ENCODE measurements around the gene RPGRIP1. TPM values are rescaled to one million over a fixed set of nuclear protein-coding genes. Genes with fewer than 3 reads are reported as not detected.
"Not testable (repeated sequence)": the region's sequence is repeated elsewhere in the genome, so short reads cannot be mapped to it uniquely, and the experiment has no call there.

The RPGRIP1 gene
- total RNA-seq, 1 donor from 2014 or later, result not detected

- Mint-ChIP-seq H3K9me3 (ENCODE audit: unreplicated experiment) (no peaks in the 10 kb centered on the region), H3K27ac (ENCODE audit: unreplicated experiment) (no peak overlapping the region), H3K27me3 (ENCODE audit: low read depth, unreplicated experiment) (no peaks in the 10 kb centered on the region), H3K36me3 (ENCODE audit: low read depth, unreplicated experiment) (no peaks in the 10 kb centered on the region), H3K4me3 (ENCODE audit: unreplicated experiment) (no peak overlapping the region), H3K4me1 (ENCODE audit: low read depth, unreplicated experiment) (no peaks in the 10 kb centered on the region)
- Histone ChIP-seq H3K36me3 (ENCODE audit: insufficient read depth, low read length) (no peaks in the 10 kb centered on the region), H3K4me3 (ENCODE audit: insufficient read depth, low read depth, low read length) (no peak overlapping the region), H3K27me3 (ENCODE audit: insufficient read depth, low read length) (no peaks in the 10 kb centered on the region), H2AFZ (ENCODE audit: low read depth, low read length) (no peak overlapping the region), H4K20me1 (ENCODE audit: insufficient read depth, low read length) (no peaks in the 10 kb centered on the region), H3K9ac (ENCODE audit: low read length) (no peak overlapping the region), H3K9me3 (ENCODE audit: insufficient read depth, low read depth, low read length) (no peaks in the 10 kb centered on the region), H3K27ac (ENCODE audit: low read depth, low read length) (no peak overlapping the region), H3K4me2 (ENCODE audit: low read length) (no peak overlapping the region), H3K79me2 (ENCODE audit: insufficient read depth, low read length) (no peaks in the 10 kb centered on the region), H3K4me1 (ENCODE audit: insufficient read depth, low read length) (no peaks in the 10 kb centered on the region)
- no peak for DNase-seq (ENCODE audit: low read depth)
- no peak for TF ChIP-seq CTCF (IDR thresholded peaks at IDR 0.05; ENCODE audit: insufficient read depth, low read depth, low read length)
- TF ChIP-seq EZH2 (IDR thresholded peaks at IDR 0.05; ENCODE audit: insufficient read depth, low read length), result no peak
- no peak for FAIRE-seq
Measured at GRCh38 chr14:21287168-21287567, 7.3 kb downstream of the RPGRIP1 start.

DNA sequence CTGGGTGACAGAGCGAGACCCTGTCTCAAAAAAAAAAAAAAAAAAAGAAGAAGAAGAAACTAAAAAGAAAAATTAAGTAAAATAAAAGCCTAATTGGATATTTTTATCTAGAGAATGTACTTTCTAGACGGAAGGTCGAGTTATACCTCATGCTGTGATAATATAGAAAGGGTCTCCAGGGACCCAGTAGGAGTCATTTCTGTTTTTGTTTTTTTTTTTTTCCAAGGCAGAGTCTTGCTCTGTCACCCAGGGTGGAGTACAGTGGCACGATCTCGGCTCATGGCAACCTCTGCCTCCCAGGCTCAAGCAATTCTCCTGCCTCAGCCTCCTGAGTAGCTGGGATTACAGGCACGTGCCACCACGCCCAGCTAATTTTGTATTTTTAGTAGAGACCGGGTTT is 14.1 kb downstream of the RPGRIP1 start:
- not testable (repeated sequence) for H3K9me3 Mint-ChIP-seq (ENCODE audit: unreplicated experiment); H3K27ac ChIP-seq (ENCODE audit: low read depth, low read length); FAIRE-seq

DNA sequence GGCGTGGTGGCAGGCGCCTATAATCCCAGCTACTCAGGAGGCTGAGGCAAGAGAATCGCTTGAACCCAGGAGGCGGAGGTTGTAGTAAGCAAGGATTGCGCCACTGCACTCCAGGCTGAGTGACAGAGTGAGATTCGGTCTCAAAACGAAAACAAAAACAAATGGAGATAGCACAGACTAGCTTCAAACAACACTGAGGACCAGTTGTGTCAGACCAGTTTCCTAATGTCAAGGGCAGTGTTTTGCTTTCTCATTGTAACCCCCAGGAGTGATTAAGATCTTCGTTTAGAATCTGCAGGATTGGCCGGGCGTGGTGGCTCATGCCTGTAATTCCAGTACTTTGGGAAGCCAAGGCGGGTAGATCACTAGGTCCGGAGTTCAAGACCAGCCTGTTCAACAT is 18.5 kb downstream of the RPGRIP1 start:
- no peak overlapping the region for H3K4me3 ChIP-seq (ENCODE audit: insufficient read depth, low read depth, low read length)
- H3K79me2 ChIP-seq (ENCODE audit: insufficient read depth, low read length), result no peaks in the 10 kb centered on the region
- Mint-ChIP-seq H3K27ac (ENCODE audit: unreplicated experiment) (no peak overlapping the region), H3K9me3 (ENCODE audit: unreplicated experiment) (peaks cover 2% of the 10 kb centered on the region), H3K4me3 (ENCODE audit: unreplicated experiment) (no peak overlapping the region), H3K4me1 (ENCODE audit: low read depth, unreplicated experiment) (peaks cover 1% of the 10 kb centered on the region), H3K27me3 (ENCODE audit: low read depth, unreplicated experiment) (peaks cover 11% of the 10 kb centered on the region), H3K36me3 (ENCODE audit: low read depth, unreplicated experiment) (peaks cover 1% of the 10 kb centered on the region)
- peaks cover 15% of the 10 kb centered on the region for H3K27me3 ChIP-seq (ENCODE audit: insufficient read depth, low read length)
- no peak overlapping the region for H3K4me2 ChIP-seq (ENCODE audit: low read length)
- DNase-seq (ENCODE audit: low read depth) (no peak), FAIRE-seq (no peak)
- no peaks in the 10 kb centered on the region for H3K9me3 ChIP-seq (ENCODE audit: insufficient read depth, low read depth, low read length)
- H3K36me3 ChIP-seq (ENCODE audit: insufficient read depth, low read length), result no peaks in the 10 kb centered on the region
- no peaks in the 10 kb centered on the region for H3K4me1 ChIP-seq (ENCODE audit: insufficient read depth, low read length)
- H3K27ac ChIP-seq (ENCODE audit: low read depth, low read length), result no peak overlapping the region
- no peak for TF ChIP-seq CTCF (IDR thresholded peaks at IDR 0.05; ENCODE audit: insufficient read depth, low read depth, low read length)
- no peak for TF ChIP-seq EZH2 (IDR thresholded peaks at IDR 0.05; ENCODE audit: insufficient read depth, low read length)
- no peak overlapping the region for H2AFZ ChIP-seq (ENCODE audit: low read depth, low read length)
- no peak overlapping the region for H3K9ac ChIP-seq (ENCODE audit: low read length)
- no peaks in the 10 kb centered on the region for H4K20me1 ChIP-seq (ENCODE audit: insufficient read depth, low read length)

More for the DNA sequence above, 14.1 kb downstream of the RPGRIP1 start:
- H4K20me1 ChIP-seq (ENCODE audit: insufficient read depth, low read length); H3K79me2 ChIP-seq (ENCODE audit: insufficient read depth, low read length); H3K4me1 ChIP-seq (ENCODE audit: insufficient read depth, low read length); H3K27me3 Mint-ChIP-seq (ENCODE audit: low read depth, unreplicated experiment); DNase-seq (ENCODE audit: low read depth); H3K4me3 ChIP-seq (ENCODE audit: insufficient read depth, low read depth, low read length); H3K9me3 ChIP-seq (ENCODE audit: insufficient read depth, low read depth, low read length); H3K4me2 ChIP-seq (ENCODE audit: low read length); H3K9ac ChIP-seq (ENCODE audit: low read length); H3K4me3 Mint-ChIP-seq (ENCODE audit: unreplicated experiment); H3K36me3 ChIP-seq (ENCODE audit: insufficient read depth, low read length); H3K36me3 Mint-ChIP-seq (ENCODE audit: low read depth, unreplicated experiment); H3K27ac Mint-ChIP-seq (ENCODE audit: unreplicated experiment); H2AFZ ChIP-seq (ENCODE audit: low read depth, low read length); H3K27me3 ChIP-seq (ENCODE audit: insufficient read depth, low read length); H3K4me1 Mint-ChIP-seq (ENCODE audit: low read depth, unreplicated experiment): not testable (repeated sequence)

All from astrocyte (in vitro differentiated cells and primary cell).